Duodenal mucosa (tissue), 2 donors: ENCODE results near the gene ENPEP.
"Not testable (repeated sequence)": the region's sequence is repeated elsewhere in the genome, so short reads cannot be mapped to it uniquely, and the experiment has no call there.

Experiments
- H3K27ac ChIP-seq: one replicate; pipeline ENCODE4 v1.7.0; 2013; ENCODE audit warnings: low read depth, low read length
- H3K27me3 ChIP-seq, 2 donors: one replicate each; pipeline ENCODE4 v1.7.0; 2013; ENCODE audit warnings: low read length in 2 of 2, control low read depth in 1 of 2; ENCODE audit not compliant: insufficient read depth in 2 of 2, control insufficient read depth in 1 of 2
- H3K36me3 ChIP-seq, 2 donors: one replicate each; pipeline ENCODE4 v1.7.0; 2013; ENCODE audit warnings: low read length in 2 of 2, control low read depth in 1 of 2; ENCODE audit not compliant: insufficient read depth in 2 of 2, control insufficient read depth in 1 of 2
- H3K4me1 ChIP-seq, 2 donors: one replicate each; pipeline ENCODE4 v1.7.0; 2013; ENCODE audit warnings: low read length in 2 of 2, control low read depth in 1 of 2; ENCODE audit not compliant: insufficient read depth in 2 of 2, control insufficient read depth in 1 of 2
- H3K4me3 ChIP-seq, 2 donors: one replicate each; pipeline ENCODE4 v1.7.0; 2013; ENCODE audit warnings: low read length in 2 of 2, low read depth in 1 of 2
- H3K9ac ChIP-seq, 2 donors: one replicate each; pipeline ENCODE4 v1.7.0; 2013; ENCODE audit warnings: low read length in 2 of 2, low read depth in 1 of 2
- H3K9me3 ChIP-seq, 2 donors: one replicate each; pipeline ENCODE4 v1.7.0; 2013; ENCODE audit warnings: low read length in 2 of 2, control low read depth in 1 of 2; ENCODE audit not compliant: control insufficient read depth in 1 of 2

Gene ENPEP

DNA sequence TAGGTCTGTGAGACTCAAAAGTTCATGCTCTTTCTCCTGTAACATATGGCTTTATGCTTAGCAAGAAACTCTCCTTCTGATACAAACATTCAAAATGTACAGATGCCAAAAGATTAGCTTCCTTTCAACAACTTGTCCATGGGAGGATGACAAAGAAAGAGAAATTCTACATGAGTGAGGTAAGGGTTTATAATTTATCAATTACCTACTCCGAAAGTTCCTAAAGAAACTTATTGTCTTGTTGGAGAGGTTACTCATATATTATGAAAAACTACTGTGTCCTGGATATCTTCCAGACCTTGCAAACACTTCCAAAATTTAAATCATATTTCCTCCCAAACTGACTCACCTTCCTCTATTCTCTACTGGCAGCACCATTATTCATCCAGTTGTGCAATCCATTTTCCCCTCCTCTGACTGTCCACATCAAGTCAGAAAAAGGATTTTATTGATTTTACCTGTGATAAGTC, 65.1 kb downstream of the ENPEP start:
- Histone ChIP-seq H3K27me3 (no peaks in the 10 kb centered on the region), H3K4me3 (no peak overlapping the region), H3K36me3 (peaks cover 0 to 8% of the 10 kb centered on the region in 2 donors), H3K9ac (no peak overlapping the region), H3K27ac (no peak overlapping the region), H3K9me3 (peaks cover 0 to 9% of the 10 kb centered on the region in 2 donors), H3K4me1 (no peaks in the 10 kb centered on the region)

DNA sequence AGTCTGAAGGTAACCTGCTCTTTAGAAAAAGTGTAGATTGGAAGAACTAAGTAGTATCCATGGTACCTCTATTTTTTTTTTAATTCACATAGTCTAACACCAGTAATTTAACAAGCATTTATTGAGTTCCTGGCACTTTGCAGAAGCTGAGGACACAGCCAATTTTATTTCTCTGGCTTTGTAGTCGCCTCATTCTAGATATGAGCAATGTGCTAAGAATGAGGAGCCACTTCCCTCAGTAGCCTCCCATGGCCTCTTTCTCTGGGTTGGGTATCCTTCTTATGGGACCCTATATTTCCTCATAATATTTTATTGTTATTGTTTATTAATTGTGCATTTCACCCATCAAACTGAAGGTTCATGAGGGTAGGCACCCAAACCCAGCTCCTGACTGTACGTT, 67.6 kb downstream of the ENPEP start:
- H3K9ac ChIP-seq, result no peak overlapping the region

DNA sequence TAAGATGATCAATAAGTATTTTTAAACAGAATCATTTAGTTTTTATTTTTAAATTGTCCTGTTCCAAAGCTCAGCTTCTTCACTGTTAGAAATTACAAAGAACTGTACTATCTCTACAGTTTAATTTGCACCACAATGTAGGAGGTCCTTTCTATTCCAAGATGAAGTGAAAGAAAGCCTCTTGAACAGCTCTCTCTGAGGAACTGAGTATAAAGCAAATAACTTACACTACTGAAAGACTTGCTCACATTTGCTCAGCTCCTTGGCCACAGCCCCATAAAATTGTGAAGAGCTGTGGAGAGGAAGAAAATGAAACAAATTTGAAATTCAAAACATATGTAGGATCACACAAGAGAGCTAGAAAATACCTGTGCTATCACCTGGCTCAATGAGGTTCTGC, 68.6 kb downstream of the ENPEP start:
- no peak overlapping the region for H3K9ac ChIP-seq
- no peak overlapping the region for H3K27ac ChIP-seq
- H3K36me3 ChIP-seq, result peaks cover 0 to 12% of the 10 kb centered on the region in 2 donors
- no peaks in the 10 kb centered on the region for H3K9me3 ChIP-seq
- H3K4me1 ChIP-seq, result no peaks in the 10 kb centered on the region
- no peaks in the 10 kb centered on the region for H3K27me3 ChIP-seq
- no peak overlapping the region for H3K4me3 ChIP-seq

More for the DNA sequence above, 67.6 kb downstream of the ENPEP start:
- no peak overlapping the region for H3K4me3 ChIP-seq
- H3K9me3 ChIP-seq, result no peaks in the 10 kb centered on the region
- peaks cover 0 to 12% of the 10 kb centered on the region in 2 donors for H3K36me3 ChIP-seq
- no peaks in the 10 kb centered on the region for H3K4me1 ChIP-seq
- no peaks in the 10 kb centered on the region for H3K27me3 ChIP-seq
- no peak overlapping the region for H3K27ac ChIP-seq

DNA sequence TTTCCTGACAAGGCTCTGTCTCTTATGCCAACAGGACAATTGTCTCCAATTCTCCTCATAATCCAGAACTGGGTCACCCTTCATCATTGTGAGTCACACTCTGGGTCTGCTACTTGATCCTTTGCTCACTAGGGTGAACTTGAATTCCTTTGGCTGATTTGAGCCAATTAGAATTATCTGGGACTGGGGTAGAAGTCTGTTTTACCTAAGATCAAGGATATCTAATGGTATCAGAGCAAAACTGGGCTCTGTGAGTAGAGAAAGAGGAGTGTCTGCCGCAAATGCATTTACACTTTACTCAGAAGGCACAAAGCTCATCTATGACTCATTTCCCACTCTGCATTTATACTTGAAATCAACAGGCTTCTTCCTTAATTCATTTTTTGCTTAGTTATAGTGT, 74.3 kb downstream of the ENPEP start:
- H3K4me3 ChIP-seq, result no peak overlapping the region
- peaks cover 0 to 35% of the 10 kb centered on the region in 2 donors for H3K36me3 ChIP-seq
- H3K9me3 ChIP-seq, result no peaks in the 10 kb centered on the region
- no peaks in the 10 kb centered on the region for H3K4me1 ChIP-seq
- no peak overlapping the region for H3K9ac ChIP-seq
- no peak overlapping the region for H3K27ac ChIP-seq
- no peaks in the 10 kb centered on the region for H3K27me3 ChIP-seq

DNA sequence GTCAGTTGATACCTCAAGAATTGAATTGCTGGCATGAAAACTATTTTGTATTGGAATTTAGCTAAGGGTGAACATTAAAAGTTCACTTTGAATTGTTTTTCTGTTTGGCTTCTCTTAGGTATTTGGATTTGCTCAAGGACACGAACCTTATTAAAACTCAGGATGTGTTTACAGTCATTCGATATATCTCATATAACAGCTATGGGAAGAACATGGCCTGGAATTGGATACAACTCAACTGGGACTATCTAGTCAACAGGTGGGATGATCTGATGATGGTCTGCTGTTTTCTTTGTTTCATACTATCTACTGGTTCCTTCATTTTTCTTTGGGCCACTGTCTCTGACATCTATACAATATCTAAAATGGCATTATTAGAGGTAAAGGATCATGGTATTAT, 77.2 kb downstream of the ENPEP start:
- no peak overlapping the region for H3K27ac ChIP-seq
- H3K36me3 ChIP-seq, result peaks cover 0 to 30% of the 10 kb centered on the region in 2 donors
- no peaks in the 10 kb centered on the region for H3K27me3 ChIP-seq
- no peaks in the 10 kb centered on the region for H3K4me1 ChIP-seq
- H3K9ac ChIP-seq, result no peak overlapping the region
- H3K4me3 ChIP-seq, result no peak overlapping the region
- H3K9me3 ChIP-seq, result no peaks in the 10 kb centered on the region

DNA sequence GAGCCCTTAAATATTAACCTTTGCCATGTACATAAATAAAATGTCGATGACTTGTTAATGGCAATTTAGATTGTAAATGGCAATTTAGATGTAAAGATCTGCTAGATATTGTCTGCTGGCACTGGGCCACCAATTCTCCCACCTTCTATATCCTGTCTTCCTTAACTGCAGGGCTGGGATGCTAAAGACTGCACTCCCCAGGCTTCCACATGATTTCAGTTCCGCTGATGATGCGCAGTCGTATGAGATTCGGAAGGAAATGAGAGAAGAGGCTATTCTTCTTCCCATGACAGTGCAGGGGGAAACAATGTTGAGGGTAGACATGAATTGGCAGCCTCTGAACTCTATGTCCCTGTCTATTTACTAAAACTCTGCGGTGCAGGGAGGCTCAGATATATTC, 91.3 kb downstream of the ENPEP start:
- Histone ChIP-seq H3K4me3 (no peak overlapping the region), H3K9ac (no peak overlapping the region), H3K4me1 (no peaks in the 10 kb centered on the region), H3K27me3 (no peaks in the 10 kb centered on the region), H3K27ac (no peak overlapping the region), H3K9me3 (no peaks in the 10 kb centered on the region), H3K36me3 (no peaks in the 10 kb centered on the region)

DNA sequence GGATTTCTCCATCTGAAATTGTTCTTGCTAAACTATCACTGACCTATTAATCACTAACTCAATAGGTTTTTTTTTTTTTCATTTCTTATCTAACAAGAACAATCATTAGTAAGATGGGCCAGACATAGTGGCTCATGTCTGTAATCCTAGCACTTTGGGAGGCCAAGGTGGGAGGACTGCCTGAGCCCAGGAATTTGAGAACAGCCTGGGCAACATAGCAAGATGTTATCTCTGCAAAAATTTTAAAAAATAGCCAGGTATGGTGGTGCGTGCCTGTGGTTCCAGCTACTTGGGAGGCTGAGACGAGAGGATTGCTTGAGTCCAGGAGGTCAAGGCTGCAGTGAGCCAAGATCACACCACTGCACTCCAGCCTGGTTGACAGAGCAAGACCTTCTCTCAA, 100.7 kb downstream of the ENPEP start:
- not testable (repeated sequence) for H3K36me3 ChIP-seq, H3K27ac ChIP-seq, H3K9me3 ChIP-seq, H3K4me1 ChIP-seq, H3K4me3 ChIP-seq, H3K27me3 ChIP-seq, H3K9ac ChIP-seq

DNA sequence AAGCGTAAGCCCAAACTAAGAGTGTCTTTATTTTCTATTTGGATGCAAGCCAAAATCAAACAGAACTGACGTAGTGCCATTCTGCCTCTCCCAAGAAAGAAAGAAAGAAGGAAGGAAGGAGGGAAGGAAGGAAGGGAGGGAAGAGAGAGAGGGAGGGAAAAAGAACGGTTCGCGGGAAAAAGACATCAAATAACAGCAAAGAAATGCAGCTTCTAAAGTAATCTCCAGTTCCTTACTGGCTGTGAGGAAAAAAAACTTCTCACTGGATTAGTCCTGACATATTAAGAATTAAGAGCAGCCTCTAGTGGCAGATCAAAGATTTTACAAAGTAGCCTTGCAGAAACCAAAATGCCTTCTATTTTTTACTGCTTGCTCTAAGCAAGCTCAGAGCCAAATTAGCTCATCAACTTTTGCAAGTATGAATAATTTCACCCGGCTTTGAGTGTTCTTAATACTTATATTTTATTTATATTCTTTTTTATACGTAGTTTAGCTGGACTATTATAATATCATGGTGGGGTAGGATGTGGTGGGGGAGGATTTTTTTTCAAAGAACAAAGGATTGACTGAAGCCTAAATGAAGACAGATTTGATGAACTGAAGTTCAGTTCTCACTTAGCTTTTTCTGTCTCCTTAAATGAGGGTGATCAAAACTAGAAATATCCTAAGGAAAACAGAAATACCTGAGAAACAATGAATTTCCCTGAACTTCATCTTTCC, 110.3 kb downstream of the ENPEP start:
- Histone ChIP-seq H3K27ac (no peak overlapping the region), H3K4me1 (no peaks in the 10 kb centered on the region), H3K9me3 (no peaks in the 10 kb centered on the region), H3K36me3 (no peaks in the 10 kb centered on the region), H3K9ac (no peak overlapping the region), H3K4me3 (peak overlapping the region in 1 of 2 donors; percentile 14), H3K27me3 (peaks cover 6% of the 10 kb centered on the region in 2 donors)

DNA sequence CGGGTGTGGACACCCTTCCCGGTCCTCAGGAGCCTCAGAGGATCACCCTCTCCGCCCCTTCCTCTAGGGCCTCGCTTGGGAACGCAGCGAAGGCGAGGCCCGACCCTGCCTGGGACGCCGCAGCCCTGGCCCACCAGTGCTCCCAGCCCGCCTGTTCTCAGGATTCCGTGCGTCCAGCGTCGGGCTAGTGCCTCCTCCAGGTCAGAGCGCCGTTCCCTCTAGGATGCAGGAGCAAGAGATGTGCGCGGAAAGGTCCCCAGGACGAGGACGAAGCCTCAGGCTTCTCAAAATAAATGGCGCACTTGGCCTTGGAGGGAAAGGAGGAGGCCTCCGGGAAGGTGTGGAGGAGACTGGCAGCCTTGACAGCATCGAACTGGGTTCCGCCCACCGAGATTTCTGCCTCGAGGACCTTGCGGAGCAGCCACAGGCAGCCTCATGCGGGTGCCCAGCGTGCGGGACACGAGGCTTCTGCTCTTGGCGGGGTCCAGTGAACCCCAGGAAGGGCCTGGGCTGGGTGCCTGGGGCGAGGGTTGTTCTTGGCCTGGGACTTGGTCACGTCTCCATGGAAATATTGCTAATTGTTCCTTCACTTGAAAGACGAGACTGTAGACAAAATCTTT, 111.8 kb downstream of the ENPEP start:
- Histone ChIP-seq H3K4me1 (no peaks in the 10 kb centered on the region), H3K9me3 (no peaks in the 10 kb centered on the region), H3K36me3 (no peaks in the 10 kb centered on the region), H3K27ac (no peak overlapping the region), H3K4me3 (no peak overlapping the region), H3K27me3 (peaks cover 6% of the 10 kb centered on the region in 2 donors), H3K9ac (no peak overlapping the region)

DNA sequence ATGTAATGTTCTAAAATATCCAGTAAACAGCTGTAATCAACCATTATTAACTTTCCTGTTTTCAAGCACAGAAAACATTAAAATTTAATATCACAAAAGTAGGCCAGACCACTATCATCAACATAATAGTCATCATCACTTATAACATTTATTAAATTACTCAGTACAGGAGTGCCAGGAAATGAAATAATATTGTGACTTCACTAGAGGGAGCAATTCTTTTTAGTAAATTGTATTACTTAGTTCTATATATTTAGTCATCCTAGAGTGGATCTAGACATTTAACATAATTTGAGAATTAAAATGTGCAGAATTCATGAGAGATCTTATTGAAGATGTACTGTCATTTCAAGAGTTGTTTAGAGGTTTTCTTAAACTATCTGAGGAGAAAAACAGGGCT, 113.3 kb downstream of the ENPEP start:
- no peak overlapping the region for H3K27ac ChIP-seq
- no peaks in the 10 kb centered on the region for H3K9me3 ChIP-seq
- H3K27me3 ChIP-seq, result peaks cover 6% of the 10 kb centered on the region in 2 donors
- H3K4me3 ChIP-seq, result no peak overlapping the region
- no peaks in the 10 kb centered on the region for H3K36me3 ChIP-seq
- H3K4me1 ChIP-seq, result no peaks in the 10 kb centered on the region
- no peak overlapping the region for H3K9ac ChIP-seq
